Prostate gland (tissue), 2 donors: ENCODE measurements around the gene FBXO45. TPM values are rescaled to one million over a fixed set of nuclear protein-coding genes. Genes with fewer than 3 reads are reported as not detected.
"Not testable (repeated sequence)": the region's sequence is repeated elsewhere in the genome, so short reads cannot be mapped to it uniquely, and the experiment has no call there.

Experiments
- DNase-seq: peaks from one replicate; pipeline ENCODE4 v3.0.0-alpha.2; 2019; ENCODE audit warnings: low spot score
- H3K27ac ChIP-seq, 2 donors: fragments of 200-600 bp; sonication (generic); 2 replicates each; pipeline ENCODE4 v1.5.1; 2017 to 2019
- H3K27me3 ChIP-seq: fragments of 200-600 bp; sonication (generic); replicated peaks from 2 replicates; pipeline ENCODE4 v1.5.1; 2019; ENCODE audit not compliant: insufficient read depth
- H3K36me3 ChIP-seq, 2 donors: fragments of 200-600 bp; sonication (generic); 1 replicate in 1 of 2; 2 replicates in 1 of 2; pipeline versions ENCODE4 v1.5.1 to v1.8.1; 2017 to 2019
- H3K4me1 ChIP-seq: fragments of 200-600 bp; sonication (generic); replicated peaks from 2 replicates; pipeline ENCODE4 v1.5.1; 2019
- H3K4me3 ChIP-seq, 2 donors: fragments of 200-600 bp; sonication (generic); 2 replicates each; pipeline ENCODE4 v1.5.1; 2017 to 2019
- H3K9me3 ChIP-seq: fragments of 200-600 bp; sonication (generic); 2 replicates; pipeline ENCODE4 v1.5.1; 2017
- POLR2A ChIP-seq: fragments of 450-650 bp; IDR thresholded peaks from one replicate; pipeline ENCODE4 v1.6.1; 2016; ENCODE audit warnings: antibody characterized with exemption, mild to moderate bottlenecking
- POLR2AphosphoS5 ChIP-seq: sonication (generic); formaldehyde crosslinking; IDR thresholded peaks from one replicate; pipeline ENCODE4 v1.6.1; 2017; ENCODE audit warnings: antibody characterized with exemption
- WGBS: methylation state at CpG from one replicate; pipeline ENCODE4 v1.1.5; 2018; 5-methylcytosine and 5-hydroxymethylcytosine counted together
- intact Hi-C: fragments of 100-400 bp; cut with DNase I; formaldehyde crosslinking; loops from one replicate; pipeline ENCODE4 v1.14.2; 2022
- total RNA-seq, 2 donors: library from RNA; depleted of rRNA; stranded (reverse); fragments of >200 nt; gene quantifications; one replicate each; pipeline ENCODE4 v1.1.0, GENCODE V29; 2016
- TF ChIP-seq, protein P1 (sequence below), 4 experiments: fragments of 200-600 bp in 2 of 4; fragments of 450-650 bp in 2 of 4; sonication (generic) in 2 of 4; IDR thresholded peaks; 1 replicate in 3 of 4; 2 replicates in 1 of 4; pipeline ENCODE4 v1.5.1; 2016 to 2019; ENCODE audit warnings: antibody characterized with exemption in 4 of 4, mild to moderate bottlenecking in 2 of 4, moderate library complexity in 2 of 4

The FBXO45 gene
- total RNA-seq, 2 donors from 2014 or later, result 5.7 to 6.1 TPM

GRCh38 chr3:196611761-196612483 lies 43.5 kb downstream of the FBXO45 start:
- intact Hi-C loops, result no loop called here
- H3K9me3 ChIP-seq, result no peaks in the 10 kb centered on the region
- no peak overlapping the region for H3K27ac ChIP-seq
- H3K4me3 ChIP-seq, result no peak overlapping the region
- no peaks in the 10 kb centered on the region for H3K36me3 ChIP-seq
- no peaks in the 10 kb centered on the region for H3K4me1 ChIP-seq
- no peak for DNase-seq
- TF ChIP-seq, protein P1, sequence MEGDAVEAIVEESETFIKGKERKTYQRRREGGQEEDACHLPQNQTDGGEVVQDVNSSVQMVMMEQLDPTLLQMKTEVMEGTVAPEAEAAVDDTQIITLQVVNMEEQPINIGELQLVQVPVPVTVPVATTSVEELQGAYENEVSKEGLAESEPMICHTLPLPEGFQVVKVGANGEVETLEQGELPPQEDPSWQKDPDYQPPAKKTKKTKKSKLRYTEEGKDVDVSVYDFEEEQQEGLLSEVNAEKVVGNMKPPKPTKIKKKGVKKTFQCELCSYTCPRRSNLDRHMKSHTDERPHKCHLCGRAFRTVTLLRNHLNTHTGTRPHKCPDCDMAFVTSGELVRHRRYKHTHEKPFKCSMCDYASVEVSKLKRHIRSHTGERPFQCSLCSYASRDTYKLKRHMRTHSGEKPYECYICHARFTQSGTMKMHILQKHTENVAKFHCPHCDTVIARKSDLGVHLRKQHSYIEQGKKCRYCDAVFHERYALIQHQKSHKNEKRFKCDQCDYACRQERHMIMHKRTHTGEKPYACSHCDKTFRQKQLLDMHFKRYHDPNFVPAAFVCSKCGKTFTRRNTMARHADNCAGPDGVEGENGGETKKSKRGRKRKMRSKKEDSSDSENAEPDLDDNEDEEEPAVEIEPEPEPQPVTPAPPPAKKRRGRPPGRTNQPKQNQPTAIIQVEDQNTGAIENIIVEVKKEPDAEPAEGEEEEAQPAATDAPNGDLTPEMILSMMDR (IDR thresholded peaks at IDR 0.05), result no peak
- TF ChIP-seq POLR2A (no peak), POLR2AphosphoS5 (no peak)
- H3K27me3 ChIP-seq, result no peaks in the 10 kb centered on the region
- 72% methylated on average over 10 of the region's 10 CpGs for WGBS

- intact Hi-C loops, H3K9me3 ChIP-seq: not testable (repeated sequence)
- whole genome bisulfite sequencing, result 94% methylated on average over 6 of the region's 6 CpGs
Observed at GRCh38 chr3:196615234-196615633, 46.8 kb downstream of the FBXO45 start.

DNA sequence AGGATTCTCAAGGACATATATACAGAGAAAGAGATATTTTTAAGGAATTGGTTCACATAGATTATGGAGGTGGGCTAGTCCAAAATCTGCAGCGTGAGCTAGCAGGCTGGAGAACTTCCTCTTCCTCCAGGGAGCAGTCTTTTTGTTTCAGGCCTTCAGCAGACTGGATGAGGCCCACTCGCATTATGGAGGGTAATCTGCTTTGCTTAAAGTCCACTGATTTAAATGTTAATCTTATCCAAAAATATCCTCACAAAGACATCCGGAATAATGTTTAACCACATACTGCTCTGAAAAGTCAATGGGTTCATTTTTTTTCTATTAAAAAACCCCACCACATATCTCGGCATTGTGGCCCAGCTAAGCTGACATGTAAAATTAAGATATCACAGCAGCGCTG lies 48.8 kb downstream of the FBXO45 start:
- TF ChIP-seq POLR2AphosphoS5 (no peak), POLR2A (no peak)
- TF ChIP-seq, protein P1 (IDR thresholded peaks at IDR 0.05), result no peak
- Histone ChIP-seq H3K27ac (no peak overlapping the region), H3K27me3 (no peaks in the 10 kb centered on the region), H3K4me3 (no peak overlapping the region), H3K36me3 (no peaks in the 10 kb centered on the region), H3K9me3 (no peaks in the 10 kb centered on the region), H3K4me1 (no peaks in the 10 kb centered on the region)
- DNase-seq, result no peak
- WGBS, result 84% methylated on average over 5 of the region's 5 CpGs
- intact Hi-C loops, result no loop called here

More at GRCh38 chr3:196615234-196615633, 46.8 kb downstream of the FBXO45 start:
- H3K27ac ChIP-seq, H3K4me3 ChIP-seq, H3K4me1 ChIP-seq, DNase-seq, H3K27me3 ChIP-seq, H3K36me3 ChIP-seq: not testable (repeated sequence)

- H3K27me3 ChIP-seq, result no peaks in the 10 kb centered on the region
- TF ChIP-seq POLR2AphosphoS5 (no peak), POLR2A (no peak)
- TF ChIP-seq, protein P1 (IDR thresholded peaks at IDR 0.05), result no peak
- 31% methylated on average over 5 of the region's 5 CpGs for WGBS
- no peak overlapping the region for H3K27ac ChIP-seq
- H3K36me3 ChIP-seq, result no peaks in the 10 kb centered on the region
- no peaks in the 10 kb centered on the region for H3K9me3 ChIP-seq
- DNase-seq, result no peak
- intact Hi-C loops, result no loop called here
- no peak overlapping the region for H3K4me3 ChIP-seq
- H3K4me1 ChIP-seq, result no peaks in the 10 kb centered on the region
Observed at GRCh38 chr3:196619223-196619622, 50.8 kb downstream of the FBXO45 start.

GRCh38 chr3:196619627-196620026 lies 51.2 kb downstream of the FBXO45 start:
- H3K9me3 ChIP-seq, intact Hi-C loops, H3K27me3 ChIP-seq, H3K4me3 ChIP-seq, DNase-seq, H3K4me1 ChIP-seq, H3K27ac ChIP-seq, H3K36me3 ChIP-seq: not testable (repeated sequence)
- WGBS, result 36% methylated on average over 3 of the region's 5 CpGs

GRCh38 chr3:196620161-196620604 lies 51.7 kb downstream of the FBXO45 start:
- H3K36me3 ChIP-seq, result no peaks in the 10 kb centered on the region
- WGBS, result 83% methylated on average over 10 of the region's 10 CpGs
- H3K4me3 ChIP-seq, result no peak overlapping the region
- no peak overlapping the region for H3K27ac ChIP-seq
- no peaks in the 10 kb centered on the region for H3K9me3 ChIP-seq
- no peaks in the 10 kb centered on the region for H3K27me3 ChIP-seq
- DNase-seq, result no peak
- intact Hi-C loops, result no loop called here
- no peak for TF ChIP-seq POLR2AphosphoS5
- TF ChIP-seq, protein P1 (IDR thresholded peaks at IDR 0.05), result no peak
- no peak for TF ChIP-seq POLR2A
- H3K4me1 ChIP-seq, result no peaks in the 10 kb centered on the region
